Endometrium (tissue), 2 donors: ENCODE results near the gene NTRK2.

Source experiments
- FAIRE-seq: peaks from 2 replicates; lab custom pipeline; 2012; peaks lifted over from hg19 to GRCh38; lab: Jason Lieb, UNC
- donor health status: control.
- donor health status: control.

The NTRK2 gene

DNA sequence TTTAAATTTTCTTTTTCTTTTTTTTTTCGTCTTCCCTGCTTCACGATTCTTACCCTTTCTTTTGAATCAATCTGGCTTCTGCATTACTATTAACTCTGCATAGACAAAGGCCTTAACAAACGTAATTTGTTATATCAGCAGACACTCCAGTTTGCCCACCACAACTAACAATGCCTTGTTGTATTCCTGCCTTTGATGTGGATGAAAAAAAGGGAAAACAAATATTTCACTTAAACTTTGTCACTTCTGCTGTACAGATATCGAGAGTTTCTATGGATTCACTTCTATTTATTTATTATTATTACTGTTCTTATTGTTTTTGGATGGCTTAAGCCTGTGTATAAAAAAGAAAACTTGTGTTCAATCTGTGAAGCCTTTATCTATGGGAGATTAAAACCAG, 352.2 kb downstream of the NTRK2 start:
- FAIRE-seq, result no peak

DNA sequence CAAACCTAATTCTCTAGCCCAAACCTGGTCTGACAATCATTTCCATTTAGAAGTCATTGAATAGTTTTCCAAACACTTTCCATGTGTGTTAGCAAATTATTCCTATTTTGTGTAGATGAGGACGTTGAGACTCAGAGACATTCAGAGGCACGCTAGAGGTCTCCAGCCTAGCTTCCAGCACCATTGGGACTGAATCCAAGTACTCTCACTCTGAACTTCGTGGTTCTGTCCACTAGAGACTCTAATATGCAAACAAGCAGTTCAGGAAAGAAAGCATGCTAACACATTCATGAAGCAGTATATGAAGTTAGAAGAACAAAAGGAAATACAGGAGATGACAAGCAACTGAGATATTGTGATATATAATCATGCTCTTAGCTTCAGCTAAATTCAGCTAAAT, 354.8 kb downstream of the NTRK2 start:
- no peak for FAIRE-seq

GRCh38 chr9:85025638-85026037, 356.1 kb downstream of the NTRK2 start:
- FAIRE-seq, result no peak

DNA sequence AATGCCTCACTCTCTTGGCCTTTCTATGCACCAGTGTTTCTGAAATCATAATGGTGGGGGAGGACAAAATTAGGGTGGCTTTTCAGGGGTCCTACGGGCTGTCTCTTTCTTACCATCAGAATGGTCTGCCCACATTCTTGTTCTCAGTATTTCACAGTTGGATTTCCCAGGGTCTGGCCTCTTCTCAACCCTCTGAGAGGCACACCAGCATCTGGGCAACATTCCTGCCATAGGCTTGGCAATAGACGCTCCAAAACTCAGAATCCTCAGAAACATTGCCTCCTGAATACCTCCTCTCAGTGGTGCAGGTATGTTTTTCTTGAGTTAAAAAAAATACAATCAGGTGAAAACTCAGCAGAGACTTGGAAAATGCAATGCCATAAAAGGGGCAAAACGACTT, 358.3 kb downstream of the NTRK2 start:
- no peak for FAIRE-seq

DNA sequence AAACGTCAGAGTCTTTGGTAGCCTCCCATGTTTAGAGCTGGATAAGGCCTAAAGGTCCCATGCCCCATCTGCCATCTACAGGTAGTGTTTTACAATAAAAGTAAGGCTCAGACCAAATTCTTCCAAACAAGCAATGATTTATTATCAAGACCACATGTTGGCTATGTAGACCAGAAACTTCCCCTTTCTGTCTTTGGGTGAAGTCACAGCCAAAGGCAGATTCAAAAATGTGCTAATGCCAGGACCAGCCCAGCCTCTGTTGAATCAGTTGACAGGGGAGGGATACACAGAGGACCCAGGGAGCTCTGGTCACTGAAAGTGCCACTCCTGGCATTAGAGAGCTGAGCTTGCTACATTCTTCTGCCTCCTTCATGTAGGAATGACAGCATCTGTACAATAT, 360.8 kb downstream of the NTRK2 start:
- FAIRE-seq, result no peak

GRCh38 chr9:85036496-85036895, 367.0 kb downstream of the NTRK2 start:
- no peak for FAIRE-seq

GRCh38 chr9:85038061-85038460, 368.5 kb downstream of the NTRK2 start:
- no peak for FAIRE-seq

DNA sequence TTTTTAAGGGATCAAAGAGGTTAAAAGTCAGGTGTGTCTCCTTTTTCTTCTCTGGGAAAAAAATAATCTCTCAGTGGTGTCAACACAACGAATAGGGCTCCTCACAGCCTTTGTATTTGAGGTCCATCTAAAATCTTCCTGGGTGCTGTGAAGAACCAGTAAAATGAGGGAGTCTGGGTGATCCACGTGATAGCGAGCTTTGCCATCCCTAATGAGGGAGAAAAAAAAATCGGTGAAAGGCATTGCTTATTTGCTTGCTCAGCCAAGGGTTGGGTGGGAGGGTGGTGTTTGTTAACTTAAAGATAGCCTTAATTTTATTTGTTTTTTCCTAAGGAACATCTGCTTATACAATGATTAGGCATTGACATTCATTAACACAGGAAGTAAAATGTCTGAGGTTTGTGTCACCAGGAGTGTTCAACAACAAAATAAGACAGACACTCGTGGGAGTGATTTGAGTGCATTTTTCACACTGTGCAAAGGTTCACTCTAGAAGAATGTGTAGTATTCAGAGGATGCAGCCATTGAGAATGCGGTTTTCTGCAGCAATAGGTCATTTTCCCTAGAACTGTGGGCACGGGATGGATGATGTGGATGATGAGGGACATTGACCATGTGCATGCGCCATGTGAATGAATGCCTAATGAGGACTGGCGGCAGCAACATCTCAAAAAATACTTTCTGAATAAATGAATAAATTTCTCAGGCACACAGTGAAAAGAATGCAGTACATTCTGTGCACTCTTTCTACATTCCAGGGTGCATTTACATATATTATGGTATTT, 369.5 kb downstream of the NTRK2 start:
- no peak for FAIRE-seq

DNA sequence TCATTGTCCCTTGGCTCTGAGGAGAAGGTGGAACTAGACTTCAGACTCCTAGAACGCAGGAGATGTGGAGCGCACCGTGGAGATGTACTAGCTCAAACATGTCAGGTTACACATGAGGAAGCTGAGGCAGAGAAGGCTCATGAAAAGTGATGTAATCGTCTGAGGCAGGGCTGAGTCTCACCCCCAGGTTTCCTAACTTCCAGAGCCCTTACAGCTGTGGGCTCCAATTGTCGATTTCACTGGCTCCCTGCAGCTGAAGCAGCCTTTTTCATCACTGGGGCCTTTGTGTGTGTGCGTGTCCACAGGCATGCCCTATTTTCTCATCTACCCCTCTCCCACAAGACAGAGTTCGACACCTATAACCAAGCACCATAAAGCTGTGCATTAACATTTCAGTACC, 370.6 kb downstream of the NTRK2 start:
- FAIRE-seq, result no peak

DNA sequence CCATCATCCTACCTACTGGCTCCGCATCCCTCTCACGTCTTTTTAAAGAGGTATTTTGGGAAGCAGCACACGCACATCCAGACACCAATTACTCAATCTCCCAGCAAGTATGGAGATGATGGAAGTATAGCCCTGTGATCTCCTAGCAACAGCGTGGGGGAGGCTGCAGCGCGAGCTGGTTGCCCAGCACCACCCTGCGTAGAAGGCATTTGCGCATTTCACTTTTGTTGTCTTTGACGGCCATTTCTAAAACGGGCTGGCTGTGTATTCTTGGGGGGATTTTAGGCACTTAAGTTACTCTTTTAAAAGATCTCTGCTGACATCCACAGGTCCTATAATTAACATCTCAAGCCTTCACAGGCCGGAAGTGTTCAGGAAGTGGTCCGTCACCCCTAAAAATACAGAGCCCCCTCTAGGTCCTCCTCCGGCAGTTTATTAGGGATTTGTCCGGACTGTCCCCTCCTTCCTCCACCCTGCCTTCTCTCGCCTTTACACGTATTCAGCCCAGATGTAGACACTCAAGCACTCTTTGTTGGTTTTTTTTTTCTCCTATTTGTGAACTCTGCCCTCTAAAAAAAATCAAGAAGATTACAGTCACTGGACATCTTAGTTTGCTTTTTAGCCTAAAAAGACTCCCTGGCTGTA, 371.4 kb downstream of the NTRK2 start:
- FAIRE-seq, result no peak

- FAIRE-seq, result no peak
Measured at GRCh38 chr9:85041466-85042137, 372.1 kb downstream of the NTRK2 start.

DNA sequence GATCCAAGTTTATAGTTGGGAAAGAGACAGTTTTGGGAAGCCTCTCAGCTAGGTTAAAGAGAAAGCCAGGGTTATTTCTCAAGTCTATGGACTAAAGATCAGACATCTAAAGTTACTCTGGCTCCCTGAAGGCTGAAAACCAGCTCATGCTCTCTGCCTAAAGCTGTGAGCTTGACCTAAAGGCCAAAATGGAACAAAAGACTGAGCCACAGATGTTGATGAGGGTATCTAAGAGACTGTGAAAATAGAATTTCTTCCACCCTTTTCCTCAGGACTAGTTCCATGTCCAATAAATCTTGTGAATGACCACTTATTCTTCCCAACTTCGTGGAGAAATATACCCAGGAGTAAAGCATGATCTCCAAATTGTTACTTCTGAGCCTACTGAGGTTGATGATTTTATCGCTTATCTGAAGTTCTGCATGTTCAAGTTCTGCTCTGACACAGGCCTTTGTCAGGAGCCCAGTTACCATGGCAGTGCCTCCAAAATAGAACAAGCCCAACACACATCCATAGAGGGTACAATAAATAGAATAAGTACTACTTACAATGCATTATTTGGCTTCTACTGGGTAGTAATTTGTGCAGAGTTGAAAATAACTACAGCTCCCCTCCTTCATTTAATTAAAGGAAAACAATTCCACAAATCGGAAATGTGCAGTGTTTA, 373.6 kb downstream of the NTRK2 start:
- no peak for FAIRE-seq

DNA sequence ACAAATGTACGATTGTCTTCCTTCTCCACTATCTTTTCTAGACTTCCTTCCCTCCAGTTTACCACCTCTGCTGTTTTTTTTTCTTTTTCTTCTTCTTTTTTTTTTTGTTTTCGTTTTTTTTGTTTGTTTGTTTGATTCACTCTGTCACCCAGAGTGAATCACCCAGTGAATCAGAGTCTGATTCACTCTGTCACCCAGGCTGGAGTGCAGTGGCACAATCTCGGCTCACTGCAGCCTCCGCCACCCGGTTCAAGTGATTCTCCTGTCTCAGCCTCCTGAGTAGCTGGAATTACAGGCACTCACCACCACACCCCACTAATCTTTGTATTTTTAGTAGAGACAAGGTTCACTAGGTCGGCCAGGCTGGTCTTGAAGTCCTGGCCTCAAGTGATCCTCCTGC, 375.7 kb downstream of the NTRK2 start:
- no peak for FAIRE-seq

DNA sequence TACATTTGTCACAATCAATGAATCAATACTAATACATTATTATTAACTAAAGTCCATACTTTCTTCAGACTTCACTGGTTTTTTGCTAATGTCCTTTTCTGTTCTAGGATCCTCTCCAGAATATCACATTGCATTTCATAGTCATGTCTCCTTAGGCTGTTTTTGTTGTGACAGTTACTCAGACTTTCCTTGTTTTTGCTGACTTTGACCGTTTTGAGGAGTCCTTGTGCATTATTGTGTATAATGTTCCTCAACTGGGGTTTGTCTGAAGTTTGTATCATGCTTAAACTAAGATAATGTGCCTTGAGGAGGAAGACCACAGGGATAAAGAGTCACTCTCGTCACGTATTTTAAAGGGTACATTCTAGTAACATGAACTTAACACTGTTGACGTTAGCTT, 376.9 kb downstream of the NTRK2 start:
- no peak for FAIRE-seq

- FAIRE-seq, result no peak
Measured at GRCh38 chr9:85053206-85053786, 383.8 kb downstream of the NTRK2 start.

DNA sequence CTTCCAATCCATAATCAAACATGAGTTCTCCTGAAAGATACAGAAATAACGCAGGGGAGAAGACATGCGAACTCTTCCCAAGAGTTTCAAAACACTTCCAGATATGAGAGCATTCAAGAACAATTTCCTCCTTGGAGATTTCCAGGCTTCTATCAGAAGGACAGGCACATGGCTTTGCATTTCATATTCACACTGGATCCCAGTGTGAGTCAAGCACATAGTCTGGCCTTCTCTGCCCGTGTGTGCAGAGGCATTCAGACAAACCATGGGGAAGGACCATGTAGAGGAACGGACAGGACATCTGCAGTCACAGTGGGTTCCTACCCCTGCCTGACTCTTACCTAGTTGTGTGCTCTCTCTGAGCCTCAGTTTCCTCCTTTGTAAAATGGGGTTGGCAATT, 384.5 kb downstream of the NTRK2 start:
- FAIRE-seq, result no peak

GRCh38 chr9:85055506-85056202, 386.1 kb downstream of the NTRK2 start:
- FAIRE-seq, result no peak

DNA sequence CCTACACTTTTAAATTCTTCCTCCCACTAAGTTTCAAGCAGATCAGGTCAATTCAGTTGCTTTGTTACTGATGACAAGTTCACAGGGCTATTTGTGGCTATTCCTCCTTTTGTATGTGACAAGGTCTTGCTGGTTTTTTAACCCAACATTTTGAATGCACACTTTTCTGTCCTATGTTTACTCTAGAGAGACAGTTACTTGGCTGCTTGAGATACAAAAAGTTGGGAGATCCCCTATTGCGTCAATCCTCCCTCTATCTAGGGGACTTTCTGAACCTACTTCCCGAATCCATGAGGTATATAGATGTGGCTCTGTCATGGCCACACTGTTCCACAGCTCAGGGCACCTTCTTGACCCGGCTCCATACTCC, 386.7 kb downstream of the NTRK2 start:
- FAIRE-seq, result no peak

- FAIRE-seq, result no peak
Measured at GRCh38 chr9:85061969-85062368, 392.4 kb downstream of the NTRK2 start.

- FAIRE-seq, result no peak
Measured at GRCh38 chr9:85062385-85063022, 393.0 kb downstream of the NTRK2 start.

DNA sequence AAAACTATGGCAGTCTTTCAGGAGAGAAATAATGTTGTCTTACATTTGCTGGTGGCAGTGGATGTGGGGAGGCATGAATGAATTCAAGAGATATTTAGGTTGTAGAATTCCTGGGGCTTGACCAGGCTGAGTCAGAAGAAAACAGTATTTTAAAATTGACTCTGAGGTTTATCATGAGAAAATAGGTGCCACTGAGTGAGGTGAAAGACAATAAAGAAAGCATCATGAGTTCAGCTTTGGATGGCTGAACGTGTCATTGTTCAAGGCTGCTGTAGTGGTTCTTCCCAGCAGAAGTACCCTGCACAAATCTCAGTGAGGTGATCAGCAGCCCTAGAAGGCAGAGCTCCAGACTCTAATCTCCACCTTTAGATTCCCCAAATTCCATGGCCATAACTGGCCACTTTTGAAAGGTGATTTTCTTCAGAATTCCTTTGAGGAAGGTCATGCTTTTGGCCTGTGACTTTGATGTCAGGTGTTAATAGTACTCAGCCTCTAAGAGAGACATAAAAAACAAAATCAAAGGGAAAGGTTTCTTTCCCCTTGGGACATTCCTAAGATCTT, 395.4 kb downstream of the NTRK2 start:
- no peak for FAIRE-seq
